ENCODE data around the gene GZMM.
"Not testable (repeated sequence)": the region's sequence is repeated elsewhere in the genome, so short reads cannot be mapped to it uniquely, and the experiment has no call there.

The GZMM gene

GRCh38 chr19:583968-584239, 40.1 kb downstream of the GZMM start:
- no peak for DNase-seq

DNA sequence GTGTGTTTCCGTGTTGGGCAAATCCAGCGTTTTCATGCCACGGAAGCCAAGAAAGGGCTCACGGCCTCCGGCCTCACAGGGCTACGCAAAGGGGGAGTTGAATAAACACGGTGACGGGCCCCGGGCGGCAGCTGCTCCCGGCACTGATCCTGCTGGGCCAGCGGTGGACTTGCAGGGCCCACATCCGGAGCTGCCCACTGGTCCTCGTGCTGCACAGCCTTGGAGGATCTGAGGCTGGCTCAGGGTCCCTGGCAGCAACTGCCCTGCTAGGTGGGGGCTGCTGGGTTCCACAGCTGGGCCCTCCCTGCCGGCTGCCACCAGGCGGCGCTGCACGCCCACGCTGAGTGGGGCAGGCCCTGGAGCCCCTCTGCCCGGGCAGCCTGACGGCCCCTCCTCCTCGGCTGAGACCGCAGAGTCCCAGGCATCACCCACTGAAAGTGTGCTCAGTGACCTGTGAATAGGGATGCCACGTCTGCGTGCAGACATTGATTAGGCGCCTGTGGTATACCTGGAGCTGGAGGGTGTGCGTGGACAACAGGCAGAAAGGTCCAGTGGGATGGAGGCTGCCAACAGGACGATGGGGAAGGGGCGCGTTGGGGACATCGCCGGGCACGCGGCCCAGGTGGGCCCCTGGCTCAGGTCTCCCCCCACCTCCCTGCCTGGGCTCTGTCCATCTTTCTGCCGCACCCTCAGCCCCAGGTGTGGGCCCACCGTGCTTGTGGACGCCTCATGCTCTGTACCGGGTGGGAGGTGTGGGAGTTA, 40.6 kb downstream of the GZMM start:
- DNase-seq, result no peak

DNA sequence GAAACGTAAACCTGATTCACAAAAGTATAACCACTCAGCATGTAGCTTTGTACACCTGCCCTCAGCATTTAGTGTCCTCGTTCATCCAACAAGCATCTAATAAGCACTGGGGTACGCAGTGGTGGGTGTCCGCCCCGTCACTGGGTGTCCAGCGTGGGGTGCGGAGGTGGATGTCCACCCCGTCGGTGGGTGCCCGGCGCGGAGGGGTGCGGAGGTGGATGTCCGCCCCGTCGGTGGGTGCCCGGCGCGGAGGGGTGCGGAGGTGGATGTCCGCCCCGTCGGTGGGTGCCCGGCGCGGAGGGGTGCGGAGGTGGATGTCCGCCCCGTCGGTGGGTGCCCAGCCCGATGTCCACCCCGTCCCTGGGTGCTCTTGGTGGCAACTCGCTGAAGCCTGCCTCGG, 41.3 kb downstream of the GZMM start:
- not testable (repeated sequence) for DNase-seq

DNA sequence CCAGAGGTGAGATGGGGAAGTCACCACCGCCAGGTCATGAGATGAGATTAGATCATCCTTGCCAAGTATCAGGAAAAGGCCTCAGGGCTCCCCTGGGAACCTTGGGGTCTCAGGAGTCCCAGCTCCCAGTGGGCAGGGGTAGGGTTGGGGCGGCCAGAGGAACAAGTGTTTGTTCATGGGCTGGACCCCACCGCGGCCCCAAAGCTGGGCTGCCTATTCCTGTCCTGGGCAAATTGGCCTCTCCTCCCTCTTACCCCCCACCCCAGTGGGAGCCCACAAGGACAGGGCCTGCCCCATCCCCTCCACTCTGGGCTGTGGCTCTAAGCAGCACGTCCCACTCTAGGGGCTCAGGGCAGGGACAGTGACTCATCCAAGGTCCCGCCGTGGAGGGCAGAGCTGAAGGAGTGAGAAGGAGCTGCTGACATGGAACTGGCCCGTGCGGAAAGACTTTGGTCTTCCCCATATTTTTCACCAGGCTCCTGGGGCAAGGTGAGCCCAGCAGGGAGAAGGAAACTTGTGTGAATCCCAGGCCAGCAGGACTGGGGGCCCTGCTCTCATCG, 41.8 kb downstream of the GZMM start:
- DNase-seq, result no peak

GRCh38 chr19:588093-588740, 44.4 kb downstream of the GZMM start:
- peak; percentile 94 for DNase-seq

DNA sequence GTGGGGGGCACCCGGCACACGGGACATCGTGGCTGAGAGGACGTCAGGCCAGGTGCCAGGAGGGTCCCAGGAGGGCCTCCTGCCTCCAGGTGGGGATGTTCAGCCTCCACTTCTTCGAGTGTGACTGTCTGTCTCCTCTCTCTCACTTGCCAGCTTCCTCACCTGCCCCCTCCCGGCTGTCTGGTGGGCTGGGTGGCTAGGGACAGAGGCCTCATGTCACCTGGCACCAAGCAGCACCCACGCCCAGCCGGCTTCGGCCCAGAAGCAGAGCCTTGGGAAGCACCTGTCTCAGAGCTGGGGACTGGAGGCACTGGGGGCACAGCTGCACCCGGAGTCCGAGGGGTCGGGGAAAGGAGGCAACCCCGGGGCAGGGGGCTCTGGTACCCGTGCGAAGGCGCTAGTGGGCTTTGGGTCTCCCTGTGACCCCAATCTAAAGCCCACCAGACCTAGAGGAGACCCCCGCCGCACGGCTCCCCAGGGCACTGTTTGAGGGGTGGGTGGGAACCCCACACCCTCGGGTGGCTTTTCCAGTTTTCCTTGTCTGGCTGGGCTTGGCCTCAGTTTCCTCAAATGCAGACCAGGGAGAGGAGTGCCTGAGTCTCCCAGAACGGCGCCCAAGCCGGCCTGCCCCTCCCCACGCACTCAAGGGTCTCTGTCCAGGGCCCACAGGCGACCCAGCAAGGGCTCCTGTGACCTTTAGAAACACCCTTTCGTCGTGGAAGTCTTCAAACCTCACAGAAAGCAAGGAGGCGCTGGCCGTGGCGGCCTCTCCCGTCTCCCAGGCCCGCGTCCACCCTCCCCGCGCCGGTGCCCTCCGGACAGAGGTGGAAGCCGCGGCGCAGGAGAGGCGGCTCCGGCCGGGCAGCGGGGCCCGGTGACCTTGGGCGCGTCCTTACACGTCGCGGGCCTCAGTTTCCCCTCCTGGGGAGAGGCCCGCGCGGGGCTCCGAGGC, 45.2 kb downstream of the GZMM start:
- DNase-seq, result peak; percentile 84

- no peak for DNase-seq
Observed at GRCh38 chr19:589693-590395, 46.0 kb downstream of the GZMM start, which contains the start of gene HCN2. TSS of gene HCN2 (plus strand) at chr19:589881. CDS start at chr19:589946, 65 bp downstream.

DNA sequence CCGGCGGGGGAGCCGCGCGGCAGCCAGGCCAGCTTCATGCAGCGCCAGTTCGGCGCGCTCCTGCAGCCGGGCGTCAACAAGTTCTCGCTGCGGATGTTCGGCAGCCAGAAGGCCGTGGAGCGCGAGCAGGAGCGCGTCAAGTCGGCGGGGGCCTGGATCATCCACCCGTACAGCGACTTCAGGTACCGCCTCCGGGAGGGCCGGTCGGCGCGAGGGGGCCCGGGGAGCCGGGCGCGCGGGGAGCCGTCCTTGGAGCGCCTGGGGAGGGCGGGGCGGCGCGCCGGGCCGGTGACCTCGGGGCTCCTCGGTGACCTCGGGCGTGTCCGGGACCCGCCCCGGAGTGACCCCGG, 46.5 kb downstream of the GZMM start:
- DNase-seq, result no peak

GRCh38 chr19:590750-591098, 46.9 kb downstream of the GZMM start:
- no peak for DNase-seq

DNA sequence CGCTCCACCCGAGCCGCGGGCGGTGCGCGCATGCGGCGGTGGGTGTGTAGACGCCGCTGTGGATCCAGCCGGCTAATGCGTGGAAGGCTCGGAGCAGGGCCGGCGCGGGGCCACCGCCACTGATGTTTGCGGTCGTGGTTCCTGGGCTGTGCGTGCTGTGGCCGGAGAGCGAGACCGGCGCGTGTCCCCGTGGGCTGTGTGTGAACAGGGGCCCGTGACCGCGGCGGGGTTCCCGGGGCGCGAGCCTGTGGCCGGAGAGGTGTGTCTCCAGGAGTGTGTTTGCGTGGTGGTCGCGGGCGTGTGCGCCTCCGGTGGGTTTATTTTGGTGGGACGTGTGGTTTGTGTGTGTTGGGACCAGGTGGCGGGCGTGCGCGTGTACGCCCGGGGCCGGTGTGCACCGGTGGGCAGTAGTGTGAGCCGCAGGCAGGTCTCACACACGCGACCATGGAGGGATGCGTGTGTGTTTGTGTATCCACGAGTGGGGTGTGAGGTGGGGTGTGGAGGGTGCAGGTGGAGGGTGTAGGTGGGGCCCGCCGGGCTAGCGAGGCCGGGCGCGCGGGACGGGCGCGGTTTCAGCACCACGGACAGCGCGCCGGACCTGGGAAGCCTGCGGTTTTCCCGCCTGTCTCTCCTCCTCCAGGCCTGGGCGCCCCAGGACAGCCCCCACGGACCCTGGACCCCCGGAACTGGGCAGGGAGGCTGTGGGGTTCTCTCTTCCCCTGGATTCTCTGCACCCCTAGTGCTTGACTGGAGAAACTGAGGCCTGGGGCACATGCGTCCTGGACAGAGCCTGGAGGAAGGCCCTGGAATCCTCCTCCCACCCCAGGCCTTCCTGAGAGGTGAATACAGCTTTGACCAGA, 47.5 kb downstream of the GZMM start:
- no peak for DNase-seq

DNA sequence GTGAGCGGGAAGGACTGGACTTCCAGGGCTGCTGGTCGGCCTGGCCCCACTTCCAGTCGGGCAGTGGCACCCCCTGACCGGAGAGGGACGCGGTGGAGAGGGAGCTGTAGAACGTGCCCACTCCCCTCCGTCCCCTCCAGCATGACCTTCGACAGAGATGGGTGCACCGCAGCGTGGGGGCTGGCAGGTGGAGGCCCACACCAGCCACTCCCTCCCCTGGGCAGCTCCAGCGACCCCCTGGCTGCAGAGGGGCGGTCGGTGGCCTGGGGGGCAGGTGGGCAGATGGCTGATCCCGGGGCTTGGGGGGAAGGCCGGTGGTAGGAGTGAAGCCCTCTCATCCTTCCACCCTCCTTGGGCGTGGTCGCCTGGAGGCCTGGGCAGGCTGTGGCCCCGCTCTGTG, 48.2 kb downstream of the GZMM start:
- DNase-seq, result no peak

DNA sequence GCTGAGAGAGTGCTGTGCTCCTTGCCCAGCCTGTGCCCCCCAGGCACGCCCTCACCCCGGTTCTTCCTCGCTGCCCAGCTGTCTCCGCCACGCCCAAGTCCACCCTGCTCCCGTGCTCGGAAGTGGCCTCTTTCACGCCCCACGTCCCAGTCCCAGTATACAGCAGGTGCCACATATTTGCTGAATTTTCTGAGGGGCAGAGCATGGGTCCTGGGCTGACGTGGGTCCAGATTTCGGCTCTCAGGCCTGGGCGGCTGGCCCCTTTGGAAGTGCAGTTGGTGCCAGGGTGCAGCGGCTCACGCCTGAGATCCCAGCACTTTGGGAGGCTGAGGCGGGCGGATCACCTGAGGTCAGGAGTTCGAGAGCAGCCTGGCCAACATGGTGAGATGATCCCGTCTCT, 49.2 kb downstream of the GZMM start:
- no peak for DNase-seq

DNA sequence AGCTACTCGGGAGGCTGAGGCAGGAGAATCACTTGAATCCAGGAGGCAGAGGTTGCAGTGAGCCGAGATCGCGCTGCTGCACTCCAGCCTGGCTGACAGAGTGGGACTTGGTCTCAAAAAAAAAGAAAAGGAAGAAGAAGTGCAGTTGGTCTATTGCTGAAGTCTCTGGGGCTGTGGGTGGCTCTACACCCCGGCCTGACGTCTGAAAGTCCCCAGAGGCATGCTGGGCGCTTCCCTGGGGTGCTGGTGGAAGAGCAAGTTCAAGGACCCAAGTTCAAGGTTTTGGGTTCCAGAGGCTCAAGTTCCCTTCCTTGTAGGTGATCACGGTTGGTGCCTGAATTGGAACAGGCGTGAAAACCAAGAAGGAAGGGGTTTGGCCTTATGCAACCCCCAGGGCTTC, 49.7 kb downstream of the GZMM start:
- no peak for DNase-seq

- DNase-seq, result no peak
Observed at GRCh38 chr19:594265-594870, 50.5 kb downstream of the GZMM start.

- no peak for DNase-seq
Observed at GRCh38 chr19:595326-596262, 51.7 kb downstream of the GZMM start.

- DNase-seq, result no peak
Observed at GRCh38 chr19:596263-596655, 52.4 kb downstream of the GZMM start.

DNA sequence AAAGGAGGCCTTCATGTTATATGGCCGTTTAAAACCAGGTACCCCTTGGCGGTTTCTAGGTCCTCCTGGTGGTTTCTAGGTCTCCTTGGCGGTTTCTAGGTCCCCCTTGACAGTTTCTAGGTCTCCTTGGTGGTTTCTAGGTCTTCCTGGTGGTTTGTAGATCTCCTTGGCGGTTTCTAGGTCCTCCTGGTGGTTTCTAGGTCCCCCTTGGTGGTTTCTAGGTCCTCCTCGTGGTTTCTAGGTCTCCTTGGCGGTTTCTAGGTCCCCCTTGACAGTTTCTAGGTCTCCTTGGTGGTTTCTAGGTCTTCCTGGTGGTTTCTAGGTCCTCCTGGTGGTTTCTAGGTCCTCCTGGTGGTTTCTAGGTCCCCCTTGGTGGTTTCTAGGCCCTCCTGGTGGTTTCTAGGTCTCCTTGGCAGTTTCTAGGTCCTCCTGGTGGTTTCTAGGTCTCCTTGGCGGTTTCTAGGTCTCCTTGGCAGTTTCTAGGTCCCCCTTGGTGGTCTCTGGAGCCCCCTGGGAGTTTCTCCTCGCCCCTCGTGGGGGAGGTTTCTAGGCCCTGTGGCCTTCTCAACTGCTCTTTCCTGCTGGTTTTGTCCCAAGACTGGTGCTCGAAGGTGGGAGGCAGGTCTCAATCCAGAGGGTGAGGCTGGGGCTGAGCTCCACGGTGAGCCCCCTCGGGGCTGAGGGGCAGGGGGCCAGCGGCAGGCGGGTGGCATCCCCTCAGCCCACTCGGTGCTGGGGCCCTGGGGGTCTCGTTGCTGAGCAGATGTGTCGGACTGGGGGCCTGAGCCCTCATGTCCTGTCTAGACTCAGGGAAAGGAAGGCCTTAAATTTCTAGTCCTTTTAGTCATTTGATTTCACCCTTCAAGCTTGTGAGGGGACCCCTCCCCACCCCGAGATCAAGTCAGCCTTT, 53.8 kb downstream of the GZMM start:
- no peak for DNase-seq

Data from NCI-H1105 (cell line).